Urinary bladder (tissue), 4 donors: ENCODE data around the gene CELF2. TPM values are rescaled to one million over a fixed set of nuclear protein-coding genes. Genes with fewer than 3 reads are reported as not detected.

ENCODE experiments used
- DNase-seq: peaks from one replicate; pipeline ENCODE4 v3.0.0-alpha.2; 2015; ENCODE audit errors: extremely low spot score
- H3K27ac ChIP-seq: one replicate; pipeline ENCODE4 v1.5.1; 2013; ENCODE audit warnings: low read depth, mild to moderate bottlenecking, moderate library complexity
- H3K36me3 ChIP-seq: one replicate; pipeline ENCODE4 v1.6.1; 2013; ENCODE audit warnings: mild to moderate bottlenecking, moderate library complexity; ENCODE audit not compliant: insufficient read depth
- H3K4me1 ChIP-seq: one replicate; pipeline ENCODE4 v1.6.1; 2013; ENCODE audit warnings: mild to moderate bottlenecking, moderate library complexity; ENCODE audit not compliant: insufficient read depth
- H3K4me3 ChIP-seq: one replicate; pipeline ENCODE4 v1.5.1; 2013; ENCODE audit warnings: low read depth, low read length
- WGBS: extraction: QIAGEN DNeasy Blood & Tissue Kit; methylation state at CpG from one replicate; pipeline ENCODE4 v1.1.7; 2013; 5-methylcytosine and 5-hydroxymethylcytosine counted together
- polyA plus RNA-seq: library from polyadenylated mRNA; stranded (reverse); fragments of 200-250 nt; gene quantifications from one replicate; pipeline ENCODE4 v1.2.3, GENCODE V29; 2013
- total RNA-seq: library from RNA; depleted of rRNA; stranded (reverse); fragments of >200 nt; gene quantifications from one replicate; pipeline ENCODE4 v1.2.3, GENCODE V29; 2014
- donor health status: healthy with polysubstance abuse.
- donor health status: healthy.

CELF2 gene
- total and polyA plus RNA-seq, 2 donors: 40.1 to 52.7 TPM

DNA sequence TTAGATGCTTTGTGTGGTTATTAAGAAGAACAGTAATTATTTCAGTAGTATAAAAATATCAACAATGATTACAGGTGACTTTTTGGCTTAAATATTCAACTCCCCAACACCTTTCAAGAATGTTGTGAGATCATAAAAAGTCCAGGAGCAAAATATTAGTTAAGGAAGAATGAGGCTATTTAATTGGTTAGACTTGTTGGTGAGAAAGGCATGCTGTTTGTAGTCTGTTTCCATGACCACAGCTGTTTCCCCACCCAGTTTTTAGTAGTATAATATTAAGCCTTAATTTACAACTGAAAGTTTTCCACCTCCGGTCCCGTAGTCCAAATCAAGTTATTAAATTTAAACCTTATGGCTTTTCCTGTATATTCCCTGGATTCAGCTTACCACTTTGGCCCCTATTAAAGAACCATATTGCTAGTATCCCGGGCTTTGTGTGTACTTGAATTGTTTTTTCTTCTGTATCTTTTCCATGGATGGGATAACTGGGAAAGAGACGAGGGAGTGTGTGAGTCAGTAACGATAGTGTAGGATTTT lies 133.3 kb downstream of the CELF2 start:
- no peak for DNase-seq
- 55% methylated on average over 5 of the region's 5 CpGs for WGBS
- H3K4me1 ChIP-seq: no peaks in the 10 kb centered on the region
- no peak overlapping the region for H3K4me3 ChIP-seq
- no peaks in the 10 kb centered on the region for H3K36me3 ChIP-seq
- no peak overlapping the region for H3K27ac ChIP-seq

DNA sequence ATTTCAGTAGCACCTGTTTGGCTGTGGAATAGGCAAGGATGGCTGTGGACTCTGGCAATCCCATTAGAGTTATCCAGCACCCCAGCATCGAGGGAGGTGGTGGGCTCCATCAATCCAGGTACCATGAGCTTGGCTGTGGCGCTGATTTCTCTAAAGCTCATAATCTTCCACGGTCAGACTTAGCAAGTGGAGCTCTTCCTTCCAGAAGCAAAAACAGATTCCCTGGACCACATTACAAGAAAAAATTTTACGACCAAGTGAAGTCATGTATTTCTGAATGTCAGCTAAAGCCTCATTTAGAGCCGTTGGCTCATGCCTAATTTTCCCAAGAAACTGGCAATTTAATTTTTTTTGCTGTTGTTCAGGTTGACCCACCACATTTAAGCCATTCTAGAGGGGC lies 135.1 kb downstream of the CELF2 start:
- no peak for DNase-seq

DNA sequence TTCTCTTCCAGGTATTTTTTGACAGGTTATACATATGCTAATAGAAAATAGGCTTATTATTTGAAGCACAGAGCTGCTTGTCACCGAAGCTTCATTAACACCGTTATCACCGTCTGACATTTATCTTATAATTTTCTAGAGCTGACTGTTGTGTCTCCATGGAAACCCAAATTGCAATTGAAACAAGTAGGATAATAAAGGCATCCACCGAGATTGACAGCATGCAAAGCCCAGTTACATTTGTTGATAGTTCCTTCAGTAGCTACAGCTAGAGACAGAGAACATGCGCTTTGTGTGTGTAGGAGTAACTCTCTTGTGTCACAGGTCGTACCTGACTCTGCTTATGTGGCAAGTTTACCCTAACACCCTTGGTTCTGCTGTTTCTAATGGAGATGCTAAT lies 135.6 kb downstream of the CELF2 start:
- DNase-seq: no peak
- no peaks in the 10 kb centered on the region for H3K4me1 ChIP-seq
- no peak overlapping the region for H3K27ac ChIP-seq
- 94% methylated on average over 6 of the region's 6 CpGs for WGBS
- no peaks in the 10 kb centered on the region for H3K36me3 ChIP-seq
- H3K4me3 ChIP-seq: no peak overlapping the region

More for the DNA sequence above, 135.1 kb downstream of the CELF2 start:
- H3K4me3 ChIP-seq: no peak overlapping the region
- no peak overlapping the region for H3K27ac ChIP-seq
- no peaks in the 10 kb centered on the region for H3K36me3 ChIP-seq
- no peaks in the 10 kb centered on the region for H3K4me1 ChIP-seq
- WGBS: 62% methylated on average over 5 of the region's 5 CpGs

DNA sequence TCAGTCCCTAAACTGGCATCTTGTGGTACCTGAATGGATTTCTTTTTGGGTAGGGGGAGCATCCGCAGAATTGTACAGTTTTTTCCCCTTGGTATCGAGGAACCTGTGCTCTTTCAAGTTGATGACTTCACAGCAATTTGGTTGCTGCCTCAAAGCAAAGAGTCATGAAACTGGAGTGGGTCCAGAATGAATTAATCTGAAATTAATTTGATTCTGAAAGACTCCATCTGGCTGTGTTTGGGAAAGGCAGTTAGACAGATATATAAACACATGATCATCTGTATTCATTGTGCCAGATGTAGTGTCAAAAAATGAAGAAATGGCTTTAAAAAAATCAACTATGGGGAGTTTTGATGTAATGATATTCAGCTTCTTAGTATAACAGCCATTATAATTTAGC lies 136.1 kb downstream of the CELF2 start:
- no peak for DNase-seq
- Histone ChIP-seq H3K27ac (no peak overlapping the region), H3K4me1 (no peaks in the 10 kb centered on the region), H3K36me3 (no peaks in the 10 kb centered on the region), H3K4me3 (no peak overlapping the region)
- WGBS: 94% methylated on average over 2 of the region's 2 CpGs

DNA sequence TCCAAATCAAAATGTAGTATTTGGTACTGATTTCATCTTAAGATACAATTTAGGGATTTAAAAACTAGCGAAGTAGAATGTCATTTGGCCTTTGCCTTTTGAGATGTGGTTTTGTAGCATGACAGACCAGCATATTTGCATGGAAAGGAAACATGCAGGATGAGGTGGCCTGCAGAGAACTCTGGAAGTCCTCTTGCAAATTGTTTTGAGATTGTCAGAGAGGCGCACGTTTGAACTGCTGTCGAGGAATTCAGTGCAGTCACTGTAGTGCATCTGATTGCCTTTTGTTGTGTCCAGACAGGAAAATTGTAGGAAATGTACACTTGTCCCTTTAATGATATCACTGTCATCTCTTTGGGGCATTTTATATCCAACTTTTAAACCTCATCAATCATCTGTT lies 136.7 kb downstream of the CELF2 start:
- WGBS: 84% methylated on average over 4 of the region's 4 CpGs

DNA sequence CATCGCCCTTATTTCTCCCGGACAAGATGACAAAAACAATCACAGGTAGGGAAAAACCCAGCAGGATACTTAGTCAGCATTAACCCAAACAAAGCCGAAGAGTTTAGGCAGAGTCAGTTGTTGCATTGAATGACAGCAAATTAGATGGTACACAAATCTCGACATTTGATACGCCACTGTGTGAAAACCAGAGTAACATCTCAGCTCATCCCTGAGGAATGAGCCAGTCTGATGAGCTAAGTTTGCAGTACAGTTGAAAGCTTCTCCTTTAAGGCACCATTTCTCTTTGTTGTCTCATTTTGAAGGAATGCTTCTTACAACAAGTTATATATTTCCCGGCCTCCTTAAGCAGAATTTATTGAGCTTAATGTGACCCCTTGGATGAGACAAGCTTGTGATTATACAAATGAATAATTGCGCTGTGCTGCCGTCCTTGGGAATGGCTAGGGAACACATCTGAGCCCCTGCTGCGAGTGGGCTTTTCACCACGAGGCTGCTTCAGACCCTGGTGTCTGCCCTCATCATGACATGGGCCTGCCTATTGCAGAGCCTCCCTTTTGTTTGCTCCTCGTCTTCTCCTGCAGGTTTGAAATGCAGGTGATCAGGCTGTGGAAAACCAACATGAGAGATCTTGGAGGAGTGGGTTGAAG lies 137.3 kb downstream of the CELF2 start:
- 80% methylated on average over 11 of the region's 11 CpGs for WGBS
- no peak overlapping the region for H3K4me3 ChIP-seq
- no peak overlapping the region for H3K27ac ChIP-seq
- no peaks in the 10 kb centered on the region for H3K4me1 ChIP-seq
- H3K36me3 ChIP-seq: no peaks in the 10 kb centered on the region
- DNase-seq: no peak

More for the DNA sequence above, 136.7 kb downstream of the CELF2 start:
- Histone ChIP-seq H3K4me3 (no peak overlapping the region), H3K36me3 (no peaks in the 10 kb centered on the region), H3K27ac (no peak overlapping the region), H3K4me1 (no peaks in the 10 kb centered on the region)
- DNase-seq: no peak

DNA sequence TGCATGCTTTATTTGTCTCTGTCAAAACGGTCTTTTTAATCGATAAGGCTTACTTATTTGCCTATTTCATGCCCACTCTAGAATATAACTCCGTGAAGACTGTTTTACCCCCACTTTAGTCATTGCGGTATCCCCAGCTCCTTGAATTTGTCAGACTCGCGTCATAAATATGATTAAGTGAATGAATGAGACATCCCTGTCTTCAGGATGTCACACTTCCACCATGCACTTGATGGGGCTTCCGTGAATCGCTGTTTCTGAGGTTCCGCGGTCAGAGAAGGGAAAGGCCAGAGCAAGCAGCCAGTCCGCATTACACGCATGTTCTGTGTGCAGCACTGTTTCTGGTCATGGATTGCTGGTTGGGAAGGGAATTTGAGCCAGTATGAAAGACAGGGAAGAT lies 138.8 kb downstream of the CELF2 start:
- H3K4me1 ChIP-seq: no peaks in the 10 kb centered on the region
- no peak for DNase-seq
- H3K36me3 ChIP-seq: no peaks in the 10 kb centered on the region
- WGBS: 97% methylated on average over 12 of the region's 12 CpGs
- no peak overlapping the region for H3K27ac ChIP-seq
- no peak overlapping the region for H3K4me3 ChIP-seq

DNA sequence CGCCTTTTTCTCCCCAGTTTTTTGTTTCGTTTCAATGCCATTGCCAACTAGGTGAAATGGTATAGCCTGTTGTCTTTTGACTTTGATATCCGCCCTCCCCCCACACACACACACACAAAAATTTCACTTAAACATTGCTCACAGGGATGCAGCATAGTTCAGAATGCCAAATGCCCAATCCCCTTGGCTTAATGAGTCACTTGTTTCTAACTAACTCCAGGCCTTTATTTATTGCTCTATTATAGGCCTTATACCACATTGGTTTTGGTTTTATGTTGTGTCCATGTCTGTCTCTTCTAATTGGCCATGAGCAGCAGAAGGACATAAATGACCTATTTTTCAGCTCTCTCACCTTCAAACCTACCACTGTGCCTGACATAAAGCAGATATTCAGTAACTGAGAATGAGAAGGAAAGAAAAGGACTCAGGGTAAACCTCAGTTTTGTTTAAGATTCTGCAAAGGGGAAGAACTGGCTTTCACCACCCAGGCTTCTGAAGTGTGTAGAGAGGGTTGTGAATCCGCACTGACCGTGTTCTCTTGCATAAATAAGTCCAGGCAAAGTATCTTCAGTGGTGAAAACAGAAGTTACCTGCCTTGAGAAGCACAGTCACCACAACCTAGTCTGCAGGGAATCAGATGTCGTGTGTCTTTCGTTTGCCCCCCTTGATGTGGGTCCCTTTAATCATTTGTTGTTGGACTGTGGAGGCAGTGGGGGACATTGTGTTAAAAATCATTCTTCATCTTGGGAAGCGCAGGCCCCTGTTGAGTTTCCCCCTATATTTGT lies 139.8 kb downstream of the CELF2 start:
- Histone ChIP-seq H3K4me1 (no peaks in the 10 kb centered on the region), H3K27ac (no peak overlapping the region), H3K4me3 (no peak overlapping the region), H3K36me3 (no peaks in the 10 kb centered on the region)
- DNase-seq: no peak
- 91% methylated on average over 8 of the region's 8 CpGs for WGBS

DNA sequence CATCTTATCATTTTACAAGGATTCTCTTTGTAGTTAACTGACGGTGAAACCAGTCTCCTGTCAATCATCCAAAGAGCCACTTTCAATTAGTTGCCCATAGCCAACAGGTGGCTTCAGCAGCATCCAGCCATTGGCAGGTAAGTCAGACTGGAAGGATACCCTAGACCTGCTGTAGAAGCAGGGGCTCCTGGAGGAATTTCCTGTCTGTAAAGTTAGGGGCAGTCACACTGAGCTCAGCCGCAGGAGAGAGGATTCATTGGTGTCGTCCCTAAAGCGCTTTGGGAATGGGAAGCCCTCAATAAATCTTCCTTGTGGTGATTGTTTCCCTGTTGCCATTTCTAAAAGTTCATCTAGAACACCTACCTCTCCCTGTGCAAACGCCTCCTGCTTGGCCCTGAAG lies 140.4 kb downstream of the CELF2 start:
- H3K4me1 ChIP-seq: no peaks in the 10 kb centered on the region
- no peak overlapping the region for H3K27ac ChIP-seq
- 96% methylated on average over 5 of the region's 5 CpGs for WGBS
- no peak overlapping the region for H3K4me3 ChIP-seq
- DNase-seq: no peak
- no peaks in the 10 kb centered on the region for H3K36me3 ChIP-seq

DNA sequence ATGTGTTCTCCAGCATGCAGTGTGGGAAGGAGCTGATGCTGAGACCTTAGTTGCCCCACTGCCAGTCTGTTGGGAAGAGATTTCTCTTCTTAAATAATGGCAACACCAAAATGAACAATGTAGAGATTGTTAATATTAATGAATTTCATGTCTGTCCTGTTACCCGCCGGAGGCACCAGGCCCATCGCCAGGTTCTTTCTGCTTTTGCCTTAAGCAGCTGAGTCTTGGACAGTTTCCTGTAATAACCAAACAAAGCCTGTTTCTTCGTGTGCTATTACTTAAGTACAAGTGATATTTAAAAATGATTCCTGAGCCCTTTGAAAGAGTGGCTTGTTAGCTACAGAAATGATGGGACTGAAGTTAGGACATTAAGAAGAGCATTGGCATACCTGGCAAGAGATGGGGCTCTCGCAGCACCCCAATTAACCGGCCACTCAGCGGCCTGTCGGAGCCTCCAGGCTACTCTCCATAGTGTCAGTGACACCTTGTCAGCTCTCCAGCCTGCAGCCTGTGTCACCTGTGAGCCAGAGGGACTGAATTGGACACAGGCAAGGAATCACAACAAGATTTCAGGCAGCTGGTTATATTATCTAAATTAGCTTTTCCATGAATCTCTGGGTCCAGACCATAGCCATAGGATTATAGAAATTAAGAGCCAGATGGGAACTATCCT lies 142.0 kb downstream of the CELF2 start:
- DNase-seq: no peak
- peaks cover 2% of the 10 kb centered on the region for H3K4me1 ChIP-seq
- no peak overlapping the region for H3K27ac ChIP-seq
- no peaks in the 10 kb centered on the region for H3K36me3 ChIP-seq
- H3K4me3 ChIP-seq: no peak overlapping the region
- WGBS: 66% methylated on average over 8 of the region's 8 CpGs

DNA sequence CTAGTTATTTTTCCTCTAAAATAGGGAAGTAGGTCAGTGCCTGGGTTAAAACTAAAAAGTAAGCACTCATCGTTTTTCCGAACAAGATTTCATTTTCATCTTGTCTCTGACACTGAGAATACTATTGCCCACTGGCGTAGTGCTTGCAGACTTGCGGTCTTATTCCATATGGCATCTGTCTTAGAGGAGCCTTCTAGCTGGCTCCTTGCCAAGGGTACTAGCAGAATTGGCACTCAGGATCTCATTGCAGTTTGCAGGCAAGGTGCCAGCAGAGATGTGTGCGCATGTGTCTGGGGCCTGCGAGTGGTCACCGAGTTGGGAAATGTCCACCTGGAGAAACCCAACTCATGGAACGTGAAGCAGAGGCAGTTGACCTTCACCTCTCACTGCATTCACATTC lies 143.4 kb downstream of the CELF2 start:
- DNase-seq: no peak
- no peak overlapping the region for H3K27ac ChIP-seq
- 83% methylated on average over 8 of the region's 8 CpGs for WGBS
- no peak overlapping the region for H3K4me3 ChIP-seq
- no peaks in the 10 kb centered on the region for H3K36me3 ChIP-seq
- peaks cover 2% of the 10 kb centered on the region for H3K4me1 ChIP-seq

DNA sequence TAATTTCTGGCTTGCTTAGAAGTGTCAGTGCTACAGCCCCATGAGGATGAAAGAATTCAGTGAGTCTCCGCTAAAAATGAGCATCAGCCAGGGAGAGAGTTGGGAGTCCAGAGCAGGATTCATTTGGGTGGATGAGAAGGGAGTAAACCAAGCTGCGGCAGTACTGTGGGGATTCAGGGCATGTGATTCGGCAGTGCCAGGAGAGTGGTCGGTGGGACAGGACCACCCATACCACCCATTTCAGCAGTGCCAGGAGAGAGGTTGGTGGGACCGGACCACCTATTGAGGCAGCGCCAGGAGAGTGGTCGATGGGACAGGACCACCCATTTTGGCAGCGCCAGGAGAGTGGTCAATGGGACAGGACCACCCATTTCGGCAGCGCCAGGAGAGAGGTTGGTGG lies 144.2 kb downstream of the CELF2 start:
- Histone ChIP-seq H3K4me3 (no peak overlapping the region), H3K27ac (peak overlapping the region; percentile 44), H3K36me3 (no peaks in the 10 kb centered on the region), H3K4me1 (peaks cover 2% of the 10 kb centered on the region)
- no peak for DNase-seq
- WGBS: 93% methylated on average over 10 of the region's 10 CpGs

DNA sequence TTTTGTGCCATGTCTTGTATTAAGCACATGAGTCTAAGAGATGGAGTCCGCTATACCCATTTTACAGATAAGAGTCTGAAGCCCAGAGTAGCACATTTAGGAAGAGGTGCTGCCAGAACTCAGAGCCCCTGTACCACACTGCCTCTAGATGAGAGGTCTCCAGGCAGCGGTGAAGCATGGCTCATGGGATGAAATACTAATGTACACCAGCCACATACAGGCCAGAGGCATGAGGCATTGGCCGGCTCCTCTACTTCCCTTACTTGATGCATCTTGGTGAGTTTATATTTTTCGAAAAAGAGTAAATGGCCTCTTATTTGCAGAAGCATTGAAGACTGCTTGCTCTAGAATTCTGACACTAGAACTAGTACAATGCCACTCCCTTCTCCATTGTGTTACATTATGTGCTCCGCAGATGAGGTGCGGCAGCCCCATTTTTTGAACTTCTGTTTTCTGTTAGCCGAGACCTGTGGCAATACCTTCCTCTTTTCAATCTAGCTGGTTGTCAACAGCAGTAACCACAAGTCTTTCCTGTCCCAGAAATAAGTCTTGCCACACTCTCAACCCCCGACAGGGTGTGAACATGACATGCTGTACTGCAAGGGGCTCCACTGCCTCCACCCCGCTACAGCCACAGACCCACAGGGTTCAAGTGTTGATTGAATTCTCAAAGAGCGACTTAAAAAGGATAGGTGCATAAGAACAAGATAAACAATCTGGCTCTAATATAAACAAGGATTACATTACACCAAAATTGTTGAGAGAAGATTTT lies 145.3 kb downstream of the CELF2 start:
- Histone ChIP-seq H3K27ac (no peak overlapping the region), H3K4me1 (peaks cover 2% of the 10 kb centered on the region), H3K36me3 (no peaks in the 10 kb centered on the region), H3K4me3 (no peak overlapping the region)
- no peak for DNase-seq
- WGBS: 73% methylated on average over 10 of the region's 10 CpGs
